GM19238 (cell line): ENCODE data around the gene AQP7.
"Not testable (repeated sequence)": the region's sequence is repeated elsewhere in the genome, so short reads cannot be mapped to it uniquely, and the experiment has no call there.

ENCODE experiments used
- DNase-seq: peaks from one replicate; pipeline ENCODE4 v3.0.0; 2011; ENCODE audit warnings: low spot score; ENCODE audit not compliant: insufficient read length

AQP7 gene

GRCh38 chr9:33399047-33399446 lies 3.3 kb downstream of the AQP7 start:
- DNase-seq: not testable (repeated sequence)

DNA sequence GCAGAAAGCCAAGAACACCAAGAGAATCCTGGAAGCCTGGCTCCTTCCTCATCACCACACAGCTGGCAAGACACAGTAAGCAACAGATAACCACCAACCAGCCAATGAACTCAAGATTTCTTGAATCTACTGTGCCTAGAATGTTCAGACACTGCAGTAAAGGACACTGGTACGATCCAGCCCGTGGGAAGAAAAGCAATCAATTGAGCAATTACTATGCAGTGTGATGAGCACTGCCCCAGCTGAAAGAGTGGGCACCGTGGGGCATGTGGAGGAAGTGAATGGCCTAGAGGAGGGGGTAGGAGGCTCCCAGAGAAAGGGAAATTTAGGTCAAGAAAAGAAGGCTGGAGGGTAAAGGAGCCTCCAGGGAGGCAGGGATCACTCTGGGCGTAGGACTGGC lies 4.6 kb downstream of the AQP7 start:
- not testable (repeated sequence) for DNase-seq

GRCh38 chr9:33395159-33395879 lies 7.0 kb downstream of the AQP7 start:
- not testable (repeated sequence) for DNase-seq

- DNase-seq: not testable (repeated sequence)
Measured at GRCh38 chr9:33393986-33394385, 8.4 kb downstream of the AQP7 start.

GRCh38 chr9:33393581-33393980 lies 8.8 kb downstream of the AQP7 start:
- no peak for DNase-seq

GRCh38 chr9:33392591-33393021 lies 9.8 kb downstream of the AQP7 start:
- not testable (repeated sequence) for DNase-seq

- not testable (repeated sequence) for DNase-seq
Measured at GRCh38 chr9:33391111-33391771, 11.1 kb downstream of the AQP7 start.

GRCh38 chr9:33388110-33388994 lies 14.0 kb downstream of the AQP7 start:
- no peak for DNase-seq

GRCh38 chr9:33386998-33387397 lies 15.4 kb downstream of the AQP7 start:
- DNase-seq: not testable (repeated sequence)

DNA sequence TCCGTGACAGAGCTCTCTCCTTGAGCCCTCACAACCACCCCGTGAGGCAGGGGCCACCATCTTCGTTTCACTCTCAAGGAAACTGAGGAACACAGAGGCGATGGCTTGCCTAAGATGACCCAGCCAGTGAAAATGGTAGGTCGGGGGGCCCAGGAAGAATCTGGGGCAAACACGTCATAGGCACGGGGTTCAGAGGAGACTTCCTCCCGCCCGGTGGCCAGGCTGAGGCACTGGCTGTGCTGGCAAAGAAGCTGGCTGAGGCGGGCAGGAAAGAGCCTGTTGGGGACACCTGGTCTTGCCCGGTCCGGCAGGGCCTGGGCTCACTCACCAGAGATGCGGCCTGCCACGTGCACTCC lies 15.7 kb downstream of the AQP7 start:
- DNase-seq: not testable (repeated sequence)

DNA sequence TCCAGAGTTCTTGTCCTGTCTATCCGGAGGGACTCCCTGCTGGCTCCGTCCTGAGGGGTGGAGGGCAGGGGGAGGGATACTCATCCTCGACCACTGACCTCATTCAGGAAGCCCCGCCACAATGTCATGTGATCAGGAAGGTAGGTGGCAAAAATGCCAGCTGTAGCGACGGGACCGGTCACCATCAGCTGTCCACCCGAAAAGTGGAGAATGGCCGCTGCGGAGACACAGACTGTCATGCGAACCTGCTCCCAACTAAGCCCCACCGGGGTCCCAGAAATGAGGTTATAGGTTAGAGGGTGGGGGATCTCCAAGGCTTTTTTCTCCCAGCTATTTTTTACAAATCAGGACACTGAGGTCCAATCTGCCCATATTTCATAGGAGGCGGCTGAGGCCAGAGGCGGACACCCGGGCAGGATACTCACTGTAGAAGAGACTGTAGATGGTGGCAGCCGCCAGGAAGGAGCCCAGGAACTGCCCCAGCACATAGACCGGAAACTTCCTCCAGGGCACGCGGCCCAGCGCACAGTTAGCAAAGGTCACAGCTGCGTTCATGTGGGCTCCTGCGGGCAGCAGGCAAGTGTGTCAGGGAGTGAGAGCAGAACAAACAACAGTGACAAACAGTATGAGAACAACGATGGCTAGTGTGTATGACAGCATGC lies 16.3 kb downstream of the AQP7 start:
- not testable (repeated sequence) for DNase-seq

DNA sequence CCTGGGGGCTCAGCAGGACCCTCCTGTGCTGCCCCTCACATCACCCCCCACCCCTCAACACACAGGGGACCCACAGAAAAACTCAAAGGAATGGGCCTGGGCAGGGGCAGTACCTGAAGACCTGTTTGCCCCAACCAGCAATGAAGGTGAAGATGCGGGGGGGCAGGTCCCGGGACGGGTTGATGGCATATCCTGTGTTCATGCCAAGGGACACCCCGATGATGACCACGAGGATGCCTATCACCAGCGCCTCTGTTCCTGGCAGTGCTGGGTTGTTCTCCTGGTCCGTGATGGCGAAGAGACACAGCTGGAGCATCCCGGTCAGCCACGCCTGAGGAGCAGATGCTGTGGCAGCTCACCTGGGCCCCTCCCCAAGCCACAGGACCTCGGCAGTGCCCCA lies 16.8 kb downstream of the AQP7 start:
- not testable (repeated sequence) for DNase-seq

DNA sequence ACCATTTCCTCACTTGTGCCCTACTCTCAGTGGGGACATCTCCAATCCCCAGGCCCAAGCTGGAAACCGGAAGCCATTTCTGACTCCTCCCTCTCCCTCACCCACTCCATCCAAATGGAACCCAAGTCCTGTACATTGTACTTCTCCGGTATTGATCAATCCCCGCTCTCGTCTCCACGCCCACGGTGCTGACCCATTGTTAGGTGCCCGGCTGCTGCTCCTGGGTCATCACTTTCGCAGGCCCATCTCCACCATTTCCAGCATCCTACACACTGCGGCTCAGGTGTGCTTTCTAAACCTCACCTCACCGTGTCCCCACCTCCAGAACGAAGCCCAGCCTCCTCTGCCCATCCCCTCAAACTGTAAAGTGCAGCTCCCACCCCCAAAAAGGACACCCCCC lies 19.0 kb downstream of the AQP7 start:
- not testable (repeated sequence) for DNase-seq

GRCh38 chr9:33382397-33382796 lies 20.0 kb downstream of the AQP7 start:
- DNase-seq: not testable (repeated sequence)

- no peak for DNase-seq
Measured at GRCh38 chr9:33381231-33381791, 21.1 kb downstream of the AQP7 start.

- DNase-seq: no peak
Measured at GRCh38 chr9:33380390-33381094, 21.8 kb downstream of the AQP7 start.

DNA sequence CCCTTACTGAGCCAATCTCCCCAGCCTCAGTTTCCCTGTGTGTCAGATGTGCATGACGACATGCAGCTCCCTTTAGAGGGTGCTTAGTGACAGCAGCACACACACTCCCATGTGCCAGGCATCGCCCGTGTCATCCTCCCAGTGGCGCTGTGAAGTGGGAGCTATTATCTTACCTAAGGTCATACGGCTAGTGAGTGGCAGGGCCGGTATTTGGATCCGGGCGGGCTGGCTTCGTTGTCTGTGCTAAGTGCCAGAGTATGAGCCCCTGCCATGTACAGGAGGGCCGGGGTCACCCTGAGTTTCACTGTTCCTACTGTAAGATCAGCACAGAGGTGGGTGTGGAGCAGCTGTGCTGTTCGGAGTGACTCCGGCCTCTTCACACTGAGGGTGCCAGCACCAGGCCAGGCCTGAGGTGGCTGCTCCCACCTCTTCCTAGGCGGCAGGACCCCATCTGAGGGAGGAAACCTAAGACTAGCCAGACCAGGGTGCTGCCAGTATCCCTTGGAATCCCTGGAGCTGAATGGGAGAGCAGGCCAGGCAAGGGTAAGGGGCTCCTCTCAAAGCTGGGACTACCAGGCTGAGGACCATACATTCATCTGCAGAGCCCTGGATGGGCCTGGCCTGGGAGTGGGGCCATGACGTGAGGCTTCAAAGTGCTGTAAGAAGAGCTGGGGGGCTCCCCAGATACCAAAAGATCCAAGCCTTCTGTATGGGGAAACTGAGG lies 22.5 kb downstream of the AQP7 start:
- no peak for DNase-seq

DNA sequence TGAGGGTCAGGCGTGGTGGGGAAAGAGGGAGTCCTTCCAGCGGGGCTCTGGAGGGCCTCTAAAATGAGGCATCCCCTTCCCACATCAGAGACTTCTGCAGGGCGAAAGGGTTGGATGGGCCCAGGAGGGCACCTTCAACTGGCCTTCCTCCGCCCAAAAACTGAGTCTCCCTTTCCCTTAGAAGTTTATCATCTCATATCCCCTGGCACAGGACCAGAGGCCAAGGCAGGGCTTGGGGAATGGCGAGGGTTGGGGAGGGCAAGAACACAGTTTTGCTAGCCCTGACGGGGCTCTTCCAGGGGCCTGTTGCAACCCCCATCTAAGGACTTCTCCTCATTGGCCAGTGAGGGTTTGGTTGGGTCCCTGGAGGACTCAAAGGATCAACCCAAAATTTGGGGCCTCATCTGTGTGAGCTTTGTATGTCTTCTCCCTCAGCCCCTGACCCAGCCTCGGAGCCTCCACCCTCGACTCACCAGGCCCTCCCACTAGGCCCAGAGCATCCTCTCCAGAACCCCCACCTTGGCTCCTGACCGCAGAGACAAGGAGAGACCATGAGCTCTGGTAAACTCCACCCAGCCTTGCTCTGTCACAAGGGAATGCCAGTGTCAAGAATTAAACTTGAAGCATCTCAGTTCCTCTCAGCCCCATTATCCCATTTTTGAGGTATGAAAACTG lies 24.1 kb downstream of the AQP7 start:
- no peak for DNase-seq

DNA sequence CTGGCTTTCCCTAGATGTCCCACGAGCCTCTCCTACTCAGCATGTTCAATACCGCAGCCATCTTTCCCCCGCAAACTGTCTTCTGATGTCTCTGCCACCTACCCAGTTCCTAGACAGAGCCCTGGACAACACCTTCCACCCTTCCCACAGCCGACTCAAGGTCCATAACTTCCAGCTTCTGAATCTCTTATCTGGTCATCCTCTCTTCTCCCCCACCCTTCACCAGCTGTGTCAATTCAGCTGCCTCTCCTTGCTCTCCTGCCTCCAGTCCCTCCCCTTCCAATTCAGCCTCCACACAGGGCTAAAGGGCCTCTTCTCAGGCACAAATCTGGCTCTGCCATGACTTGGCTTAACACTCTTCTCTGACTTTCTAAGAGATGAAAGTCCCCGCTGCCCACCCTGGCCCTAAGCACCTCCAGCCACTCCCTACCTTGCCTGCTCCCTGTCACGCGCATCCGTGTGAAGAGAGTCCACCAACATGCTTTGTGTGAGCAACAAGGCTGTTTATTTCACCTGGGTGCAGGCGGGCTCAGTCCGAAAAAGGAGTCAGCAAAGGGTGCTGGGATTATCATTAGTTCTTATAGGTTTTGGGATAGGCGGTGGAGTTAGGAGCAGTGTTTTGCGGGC lies 25.2 kb downstream of the AQP7 start:
- no peak for DNase-seq
